HepG2 (cell line): ENCODE measurements around the gene ZBP1. TPM values are rescaled to one million over a fixed set of nuclear protein-coding genes. Genes with fewer than 3 reads are reported as not detected.

Source experiments
- DNMT3B ChIP-seq: conservative IDR thresholded peaks from 2 replicates; pipeline ENCODE4 v1.6.1; 2016; ENCODE audit warnings: missing biosample characterization, control low read depth
- FOXO1 ChIP-seq: sonication (generic); formaldehyde crosslinking; IDR thresholded peaks from 2 replicates; pipeline ENCODE4 v1.4.0; 2020; ENCODE audit warnings: missing genetic modification reagents
- KDM4B ChIP-seq: sonication (generic); formaldehyde crosslinking; IDR thresholded peaks from 2 replicates; pipeline ENCODE4 v1.4.0; 2020; ENCODE audit warnings: missing genetic modification reagents
- MBNL3 ChIP-seq: fragments of 250-450 bp; sonication (Bioruptor Pico); conservative IDR thresholded peaks from 2 replicates; pipeline ENCODE4 v1.8.0; 2022; ENCODE audit warnings: mild to moderate bottlenecking, inconsistent platforms
- MED8 ChIP-seq: sonication (generic); formaldehyde crosslinking; IDR thresholded peaks from 2 replicates; pipeline ENCODE4 v1.8.1; 2023; ENCODE audit warnings: mild to moderate bottlenecking, missing genetic modification reagents; ENCODE audit not compliant: insufficient replicate concordance
- NCOR1 ChIP-seq: fragments of 200-600 bp; sonication (generic); IDR thresholded peaks from 2 replicates; pipeline ENCODE4 v1.7.0; 2017; ENCODE audit warnings: antibody characterized with exemption, low read length, borderline replicate concordance
- POLR2AphosphoS2 ChIP-seq: IDR thresholded peaks from 2 replicates; pipeline ENCODE4 v1.6.1; 2011; ENCODE audit warnings: low read depth, low read length, improper control_type of control experiment
- POLR2AphosphoS5 ChIP-seq: IDR thresholded peaks from 2 replicates; pipeline ENCODE4 v1.6.1; 2012; ENCODE audit warnings: low read depth, low read length
- ZBTB21 ChIP-seq: sonication (generic); formaldehyde crosslinking; IDR thresholded peaks from 2 replicates; pipeline ENCODE4 v1.4.0; 2020; ENCODE audit warnings: missing genetic modification reagents
- ZBTB3 ChIP-seq: sonication (generic); formaldehyde crosslinking; IDR thresholded peaks from 2 replicates; pipeline ENCODE4 v1.4.0; 2020; ENCODE audit warnings: low read depth, mild to moderate bottlenecking, moderate library complexity, missing genetic modification reagents, borderline replicate concordance
- ZFYVE20 ChIP-seq: sonication (generic); formaldehyde crosslinking; IDR thresholded peaks from 2 replicates; pipeline ENCODE4 v1.8.0; 2023; ENCODE audit warnings: low read depth, mild to moderate bottlenecking, moderate library complexity, missing genetic modification reagents, borderline replicate concordance
- ZKSCAN1 ChIP-seq: fragments of 150-350 bp; IDR thresholded peaks from 2 replicates; pipeline ENCODE4 v1.6.1; 2014; ENCODE audit warnings: low read length
- ZNF546 ChIP-seq: sonication (generic); formaldehyde crosslinking; conservative IDR thresholded peaks from 2 replicates; pipeline ENCODE4 v1.8.1; 2023; ENCODE audit warnings: mild to moderate bottlenecking, missing genetic modification reagents
- ZNF550 ChIP-seq: sonication (generic); formaldehyde crosslinking; IDR thresholded peaks from 2 replicates; pipeline ENCODE4 v1.4.0; 2020; ENCODE audit warnings: mild to moderate bottlenecking, missing genetic modification reagents, borderline replicate concordance
- ZNF720 ChIP-seq: sonication (generic); formaldehyde crosslinking; IDR thresholded peaks from 2 replicates; pipeline ENCODE4 v1.4.0; 2020; ENCODE audit warnings: missing genetic modification reagents
- ZNF776 ChIP-seq: sonication (generic); formaldehyde crosslinking; IDR thresholded peaks from 2 replicates; pipeline ENCODE4 v1.4.0; 2020; ENCODE audit warnings: mild to moderate bottlenecking, missing genetic modification reagents
- polyA plus RNA-seq, 8 experiments: library from polyadenylated mRNA; depleted of rRNA in 3 of 8; stranded (reverse) in 7 of 8; unstranded in 1 of 8; fragments of >200 nt; fragmentation: Illumina TruSeq in 4 of 8; extraction: Trizol in 4 of 8; gene quantifications; 2 replicates each; pipeline versions ENCODE4 v1.2.1 to v1.2.3, GENCODE V29; 2011 to 2016; ENCODE audit warnings: low read depth in 4 of 8, missing spikeins in 1 of 8, mixed read lengths in 1 of 8; ENCODE audit not compliant: insufficient read depth in 1 of 8
- total RNA-seq, 5 experiments: library from RNA; depleted of rRNA; stranded (reverse); fragments of >200 nt; fragmentation: Illumina TruSeq; extraction: Trizol; gene quantifications; 2 replicates each; pipeline ENCODE4 v1.2.3, GENCODE V29; 2016; ENCODE audit warnings: low read depth in 1 of 5
- TF ChIP-seq, protein P1 (sequence below), 2 experiments: sonication (generic) in 1 of 2; formaldehyde crosslinking in 1 of 2; IDR thresholded peaks; 2 replicates each; pipeline versions ENCODE4 v1.4.0 to v1.6.1; 2016 to 2020; ENCODE audit warnings: borderline replicate concordance in 1 of 2, low read depth in 1 of 2, mild to moderate bottlenecking in 1 of 2, missing genetic modification reagents in 1 of 2
- TF ChIP-seq, protein P2 (sequence below): sonication (generic); formaldehyde crosslinking; IDR thresholded peaks from 2 replicates; pipeline ENCODE4 v1.8.1; 2022; ENCODE audit warnings: mild to moderate bottlenecking, missing genetic modification reagents
- TF ChIP-seq, protein P3 (sequence below): sonication (generic); formaldehyde crosslinking; IDR thresholded peaks from 2 replicates; pipeline ENCODE4 v1.4.0; 2020; ENCODE audit warnings: mild to moderate bottlenecking, missing genetic modification reagents
- TF ChIP-seq, protein P4 (sequence below): sonication (generic); formaldehyde crosslinking; IDR thresholded peaks from 2 replicates; pipeline ENCODE4 v1.4.0; 2020; ENCODE audit warnings: missing genetic modification reagents
- TF ChIP-seq, protein P5 (sequence below): IDR thresholded peaks from 2 replicates; pipeline ENCODE4 v1.6.1; 2016; ENCODE audit warnings: missing compliant biosample characterization, missing genetic modification reagents, borderline replicate concordance

The ZBP1 gene
- total and polyA plus RNA-seq, 2 of the 13 experiments (the other 11 are each of a cell fraction or from before 2014, with no cell fraction given) = not detected

DNA sequence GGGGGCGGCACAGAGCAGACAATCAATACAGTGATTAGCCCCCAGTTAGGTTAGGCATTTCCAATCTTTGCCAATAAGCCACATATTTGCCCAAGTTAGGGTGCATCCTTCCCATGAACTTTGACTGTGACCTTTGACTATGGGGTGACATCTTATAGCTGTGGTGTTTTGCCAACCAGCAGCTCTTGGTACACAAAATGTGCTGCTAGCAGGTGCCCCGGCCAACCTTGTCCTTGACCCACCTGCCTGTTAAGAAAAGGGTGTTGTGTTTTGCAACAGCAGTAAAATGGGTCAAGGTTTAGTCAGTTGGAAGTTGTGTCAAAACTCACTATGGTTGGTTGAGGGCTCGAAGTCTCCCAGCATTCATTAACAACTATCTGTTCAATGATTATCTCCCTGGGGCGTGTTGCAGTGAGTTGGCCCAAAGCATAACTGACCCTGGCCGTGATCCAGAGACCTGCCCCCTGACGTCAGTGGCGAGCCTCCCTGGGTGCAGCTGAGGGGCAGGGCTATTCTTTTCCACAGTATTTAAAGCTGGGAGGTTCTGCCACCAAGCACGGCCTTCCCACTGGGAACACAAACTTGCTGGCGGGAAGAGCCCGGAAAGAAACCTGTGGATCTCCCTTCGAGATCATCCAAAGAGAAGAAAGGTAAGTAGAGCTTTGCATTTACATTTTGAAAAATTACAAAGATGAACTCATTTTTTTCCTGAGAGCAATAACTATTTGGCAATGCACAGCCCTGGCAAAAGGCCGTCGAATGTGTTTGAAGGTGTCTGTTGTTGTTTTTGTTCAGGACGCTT, 59.5 kb downstream of the ZBP1 start, which contains the start of gene PCK1 (continued):
- TF ChIP-seq, protein P1, sequence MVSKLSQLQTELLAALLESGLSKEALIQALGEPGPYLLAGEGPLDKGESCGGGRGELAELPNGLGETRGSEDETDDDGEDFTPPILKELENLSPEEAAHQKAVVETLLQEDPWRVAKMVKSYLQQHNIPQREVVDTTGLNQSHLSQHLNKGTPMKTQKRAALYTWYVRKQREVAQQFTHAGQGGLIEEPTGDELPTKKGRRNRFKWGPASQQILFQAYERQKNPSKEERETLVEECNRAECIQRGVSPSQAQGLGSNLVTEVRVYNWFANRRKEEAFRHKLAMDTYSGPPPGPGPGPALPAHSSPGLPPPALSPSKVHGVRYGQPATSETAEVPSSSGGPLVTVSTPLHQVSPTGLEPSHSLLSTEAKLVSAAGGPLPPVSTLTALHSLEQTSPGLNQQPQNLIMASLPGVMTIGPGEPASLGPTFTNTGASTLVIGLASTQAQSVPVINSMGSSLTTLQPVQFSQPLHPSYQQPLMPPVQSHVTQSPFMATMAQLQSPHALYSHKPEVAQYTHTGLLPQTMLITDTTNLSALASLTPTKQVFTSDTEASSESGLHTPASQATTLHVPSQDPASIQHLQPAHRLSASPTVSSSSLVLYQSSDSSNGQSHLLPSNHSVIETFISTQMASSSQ (IDR thresholded peaks at IDR 0.05; ENCODE audit: low read depth) = peak; percentile 95
- TF ChIP-seq, protein P1 (CRISPR knock-in tag; IDR thresholded peaks at IDR 0.05; ENCODE audit: borderline replicate concordance) = peak; percentile 97
- peak; percentile 100 for TF ChIP-seq NCOR1
- TF ChIP-seq ZFYVE20 (CRISPR knock-in tag) = no peak
- TF ChIP-seq, protein P2, sequence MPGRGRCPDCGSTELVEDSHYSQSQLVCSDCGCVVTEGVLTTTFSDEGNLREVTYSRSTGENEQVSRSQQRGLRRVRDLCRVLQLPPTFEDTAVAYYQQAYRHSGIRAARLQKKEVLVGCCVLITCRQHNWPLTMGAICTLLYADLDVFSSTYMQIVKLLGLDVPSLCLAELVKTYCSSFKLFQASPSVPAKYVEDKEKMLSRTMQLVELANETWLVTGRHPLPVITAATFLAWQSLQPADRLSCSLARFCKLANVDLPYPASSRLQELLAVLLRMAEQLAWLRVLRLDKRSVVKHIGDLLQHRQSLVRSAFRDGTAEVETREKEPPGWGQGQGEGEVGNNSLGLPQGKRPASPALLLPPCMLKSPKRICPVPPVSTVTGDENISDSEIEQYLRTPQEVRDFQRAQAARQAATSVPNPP (CRISPR knock-in tag) = peak; percentile 95
- no peak for TF ChIP-seq ZNF550 (CRISPR knock-in tag)
- no peak for TF ChIP-seq ZNF720 (CRISPR knock-in tag)
- TF ChIP-seq, protein P3, sequence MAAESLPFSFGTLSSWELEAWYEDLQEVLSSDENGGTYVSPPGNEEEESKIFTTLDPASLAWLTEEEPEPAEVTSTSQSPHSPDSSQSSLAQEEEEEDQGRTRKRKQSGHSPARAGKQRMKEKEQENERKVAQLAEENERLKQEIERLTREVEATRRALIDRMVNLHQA = no peak
- TF ChIP-seq, protein P4, sequence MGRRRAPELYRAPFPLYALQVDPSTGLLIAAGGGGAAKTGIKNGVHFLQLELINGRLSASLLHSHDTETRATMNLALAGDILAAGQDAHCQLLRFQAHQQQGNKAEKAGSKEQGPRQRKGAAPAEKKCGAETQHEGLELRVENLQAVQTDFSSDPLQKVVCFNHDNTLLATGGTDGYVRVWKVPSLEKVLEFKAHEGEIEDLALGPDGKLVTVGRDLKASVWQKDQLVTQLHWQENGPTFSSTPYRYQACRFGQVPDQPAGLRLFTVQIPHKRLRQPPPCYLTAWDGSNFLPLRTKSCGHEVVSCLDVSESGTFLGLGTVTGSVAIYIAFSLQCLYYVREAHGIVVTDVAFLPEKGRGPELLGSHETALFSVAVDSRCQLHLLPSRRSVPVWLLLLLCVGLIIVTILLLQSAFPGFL (CRISPR knock-in tag) = no peak
- TF ChIP-seq ZKSCAN1 = no peak; the same call in 1 of the 2 replicates
- TF ChIP-seq ZNF546 (CRISPR knock-in tag) = peak; percentile 56; the same call in 1 of the 2 replicates
- TF ChIP-seq FOXO1 (CRISPR knock-in tag) = peak; percentile 97
- peak; percentile 45; the same call in 1 of the 2 replicates for TF ChIP-seq KDM4B (CRISPR knock-in tag)
- TF ChIP-seq POLR2AphosphoS5 = peak; percentile 99
- no peak; the same call in 1 of the 2 replicates for TF ChIP-seq ZNF776
- TF ChIP-seq POLR2AphosphoS2 = peak; percentile 67; the same call in 1 of the 2 replicates
- peak; percentile 71; the same call in 1 of the 2 replicates for TF ChIP-seq MBNL3 (CRISPR knock-in tag)
- TF ChIP-seq ZBTB21 = peak; percentile 71
- peak; percentile 55 for TF ChIP-seq MED8 (CRISPR knock-in tag)
- TF ChIP-seq ZBTB3 (CRISPR knock-in tag) = peak; percentile 86
- peak; percentile 77; the same call in 1 of the 2 replicates for TF ChIP-seq DNMT3B (CRISPR knock-in tag)
- TF ChIP-seq, protein P5, sequence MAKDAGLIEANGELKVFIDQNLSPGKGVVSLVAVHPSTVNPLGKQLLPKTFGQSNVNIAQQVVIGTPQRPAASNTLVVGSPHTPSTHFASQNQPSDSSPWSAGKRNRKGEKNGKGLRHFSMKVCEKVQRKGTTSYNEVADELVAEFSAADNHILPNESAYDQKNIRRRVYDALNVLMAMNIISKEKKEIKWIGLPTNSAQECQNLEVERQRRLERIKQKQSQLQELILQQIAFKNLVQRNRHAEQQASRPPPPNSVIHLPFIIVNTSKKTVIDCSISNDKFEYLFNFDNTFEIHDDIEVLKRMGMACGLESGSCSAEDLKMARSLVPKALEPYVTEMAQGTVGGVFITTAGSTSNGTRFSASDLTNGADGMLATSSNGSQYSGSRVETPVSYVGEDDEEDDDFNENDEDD (CRISPR knock-in tag) = peak; percentile 66; the same call in 1 of the 2 replicates
